GM12872 (cell line): Measurements from ENCODE around the gene EPHA4.

Experiments used
- TF ChIP-seq, protein P1 (sequence below): IDR thresholded peaks from 3 replicates; pipeline ENCODE4 v1.5.1; 2011; ENCODE audit warnings: low read depth, mild to moderate bottlenecking, low read length, moderate library complexity; ENCODE audit not compliant: insufficient read depth

Gene EPHA4

DNA sequence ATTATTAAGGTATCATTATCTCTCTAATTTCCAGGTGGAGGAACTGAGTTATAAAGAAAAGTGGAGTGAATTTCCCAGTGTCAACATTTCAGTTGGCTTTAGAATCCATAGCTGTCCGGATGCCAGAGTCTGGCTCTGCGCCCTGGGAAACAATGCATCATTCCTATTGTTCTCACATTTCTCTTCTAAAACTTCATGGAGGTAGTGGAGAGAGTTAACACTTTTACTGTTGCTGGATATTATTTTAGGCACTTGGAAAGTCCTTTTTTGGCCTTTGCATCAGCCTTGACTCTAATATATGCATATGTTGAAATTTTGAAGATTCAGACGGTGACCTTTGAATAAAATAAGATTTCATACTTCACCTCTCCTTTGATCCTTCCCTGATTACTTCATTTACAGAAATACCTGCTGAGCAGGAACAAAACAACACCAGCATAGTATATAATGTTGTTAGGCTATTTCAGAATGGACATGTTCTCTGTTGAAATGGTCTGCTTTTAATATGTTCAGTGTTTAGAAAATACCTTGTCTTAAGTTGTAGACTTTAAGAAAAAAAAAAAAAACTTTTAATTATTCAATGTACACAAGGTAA is 148.8 kb downstream of the EPHA4 start:
- TF ChIP-seq, protein P1, sequence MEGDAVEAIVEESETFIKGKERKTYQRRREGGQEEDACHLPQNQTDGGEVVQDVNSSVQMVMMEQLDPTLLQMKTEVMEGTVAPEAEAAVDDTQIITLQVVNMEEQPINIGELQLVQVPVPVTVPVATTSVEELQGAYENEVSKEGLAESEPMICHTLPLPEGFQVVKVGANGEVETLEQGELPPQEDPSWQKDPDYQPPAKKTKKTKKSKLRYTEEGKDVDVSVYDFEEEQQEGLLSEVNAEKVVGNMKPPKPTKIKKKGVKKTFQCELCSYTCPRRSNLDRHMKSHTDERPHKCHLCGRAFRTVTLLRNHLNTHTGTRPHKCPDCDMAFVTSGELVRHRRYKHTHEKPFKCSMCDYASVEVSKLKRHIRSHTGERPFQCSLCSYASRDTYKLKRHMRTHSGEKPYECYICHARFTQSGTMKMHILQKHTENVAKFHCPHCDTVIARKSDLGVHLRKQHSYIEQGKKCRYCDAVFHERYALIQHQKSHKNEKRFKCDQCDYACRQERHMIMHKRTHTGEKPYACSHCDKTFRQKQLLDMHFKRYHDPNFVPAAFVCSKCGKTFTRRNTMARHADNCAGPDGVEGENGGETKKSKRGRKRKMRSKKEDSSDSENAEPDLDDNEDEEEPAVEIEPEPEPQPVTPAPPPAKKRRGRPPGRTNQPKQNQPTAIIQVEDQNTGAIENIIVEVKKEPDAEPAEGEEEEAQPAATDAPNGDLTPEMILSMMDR: no peak

GRCh38 chr2:221422516-221423209 is 149.4 kb downstream of the EPHA4 start:
- TF ChIP-seq, protein P1: no peak

GRCh38 chr2:221420245-221420644 is 151.9 kb downstream of the EPHA4 start:
- TF ChIP-seq, protein P1: no peak

- TF ChIP-seq, protein P1: no peak
These were observed 156.3 kb downstream of the EPHA4 start for GRCh38 chr2:221415789-221416188.

DNA sequence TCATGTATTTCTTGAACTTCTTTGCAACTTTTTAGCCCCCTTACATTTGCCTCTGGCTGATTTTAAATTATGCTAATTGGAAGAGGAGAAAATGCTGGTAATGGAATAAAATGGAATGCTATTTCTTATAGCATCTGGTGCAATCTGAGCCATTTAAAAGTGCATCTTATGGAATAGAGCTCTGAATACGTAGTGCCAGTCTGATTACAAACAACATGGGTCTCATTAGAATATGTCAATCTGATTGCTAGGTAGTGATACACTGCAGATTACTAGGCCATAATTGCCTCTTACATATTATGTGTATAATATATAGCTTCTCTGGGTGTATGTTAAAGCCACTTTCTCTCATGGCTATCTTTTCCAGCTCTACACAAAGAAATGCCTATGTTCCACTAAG is 159.1 kb downstream of the EPHA4 start:
- TF ChIP-seq, protein P1: no peak

DNA sequence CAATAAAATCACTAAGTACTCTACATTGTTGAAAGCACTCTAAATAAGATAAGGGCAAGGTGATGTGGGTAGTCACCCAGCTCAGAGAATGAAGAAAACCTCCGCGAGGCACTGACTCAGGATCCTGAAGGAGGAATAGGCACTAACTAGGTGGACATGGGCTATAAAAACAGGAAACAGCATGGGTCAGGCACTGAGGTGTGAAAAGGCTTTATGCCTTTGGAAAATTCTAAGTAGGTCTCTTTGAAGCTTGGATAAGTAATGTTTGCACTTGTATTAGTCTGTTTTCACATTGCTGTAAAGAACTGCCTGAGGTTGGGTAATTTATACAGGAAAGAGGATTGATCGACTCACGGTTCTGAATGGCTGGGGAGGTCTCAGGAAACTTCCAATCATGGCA is 161.6 kb downstream of the EPHA4 start:
- TF ChIP-seq, protein P1: no peak

DNA sequence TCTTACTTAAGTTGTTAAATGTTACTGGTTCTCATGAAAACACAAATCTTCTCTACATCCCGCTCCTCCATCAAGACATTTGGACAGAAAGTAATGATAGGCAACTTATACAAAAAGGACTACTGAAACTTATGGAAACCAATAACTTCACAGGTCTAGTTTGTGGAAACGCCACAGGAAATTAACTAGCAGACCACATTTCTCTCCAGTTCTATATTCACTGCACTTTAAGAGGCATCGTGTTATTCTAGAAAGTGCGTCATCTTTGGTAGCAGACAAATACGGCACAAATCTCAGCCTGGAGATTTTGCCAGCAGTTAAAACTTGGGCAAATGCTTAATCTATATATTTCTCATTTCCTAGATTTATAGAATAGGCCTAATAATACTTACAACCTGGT is 164.3 kb downstream of the EPHA4 start:
- TF ChIP-seq, protein P1: no peak
